IMR-90 (cell line): ENCODE measurements around the gene DPYSL3.

Source experiments
- CEBPB ChIP-seq: IDR thresholded peaks from 2 replicates; pipeline ENCODE4 v1.6.1; 2012; ENCODE audit warnings: low read depth, low read length, improper control_type of control experiment
- CTCF ChIP-seq: conservative IDR thresholded peaks from 2 replicates; pipeline ENCODE4 v1.5.1; 2012; ENCODE audit warnings: mild to moderate bottlenecking, low read depth, low read length, improper control_type of control experiment
- ELK1 ChIP-seq: fragments of 150-350 bp; IDR thresholded peaks from 2 replicates; pipeline ENCODE4 v1.6.1; 2016; ENCODE audit warnings: low read depth, mild to moderate bottlenecking, low read length, moderate library complexity, borderline replicate concordance
- FOS ChIP-seq: fragments of 150-350 bp; IDR thresholded peaks from 2 replicates; pipeline ENCODE4 v1.6.1; 2016; ENCODE audit warnings: low read depth, low read length
- MAFK ChIP-seq: IDR thresholded peaks from 2 replicates; pipeline ENCODE4 v1.6.1; 2012; ENCODE audit warnings: low read depth, low read length, improper control_type of control experiment
- NFE2L2 ChIP-seq: fragments of 150-350 bp; IDR thresholded peaks from 2 replicates; pipeline ENCODE4 v1.6.1; 2016; ENCODE audit warnings: low read depth, mild to moderate bottlenecking, low read length
- POLR2A ChIP-seq: IDR thresholded peaks from 2 replicates; pipeline ENCODE4 v1.6.1; 2012; ENCODE audit warnings: mild to moderate bottlenecking, low read depth, low read length
- RAD21 ChIP-seq: IDR thresholded peaks from 2 replicates; pipeline ENCODE4 v1.6.1; 2012; ENCODE audit warnings: low read length, improper control_type of control experiment
- RCOR1 ChIP-seq: IDR thresholded peaks from 2 replicates; pipeline ENCODE4 v1.6.1; 2012; ENCODE audit warnings: mild to moderate bottlenecking, low read length, improper control_type of control experiment; ENCODE audit not compliant: insufficient replicate concordance
- RFX5 ChIP-seq: IDR thresholded peaks from 2 replicates; pipeline ENCODE4 v1.8.0; 2012; ENCODE audit warnings: low read depth, mild to moderate bottlenecking, low read length, moderate library complexity
- SMC3 ChIP-seq: fragments of 150-350 bp; IDR thresholded peaks from 2 replicates; pipeline ENCODE4 v1.6.1; 2016; ENCODE audit warnings: low read depth, mild to moderate bottlenecking, antibody characterized with exemption, low read length, moderate library complexity

GRCh38 chr5:147490989-147491388, 18.9 kb downstream of the DPYSL3 start:
- TF ChIP-seq POLR2A (no peak), RFX5 (no peak), CTCF (no peak), FOS (no peak), RCOR1 (no peak), NFE2L2 (no peak), SMC3 (no peak), MAFK (no peak), ELK1 (no peak), CEBPB (no peak), RAD21 (no peak)
